ENCODE measurements around the gene TMPRSS7.

The TMPRSS7 gene

DNA sequence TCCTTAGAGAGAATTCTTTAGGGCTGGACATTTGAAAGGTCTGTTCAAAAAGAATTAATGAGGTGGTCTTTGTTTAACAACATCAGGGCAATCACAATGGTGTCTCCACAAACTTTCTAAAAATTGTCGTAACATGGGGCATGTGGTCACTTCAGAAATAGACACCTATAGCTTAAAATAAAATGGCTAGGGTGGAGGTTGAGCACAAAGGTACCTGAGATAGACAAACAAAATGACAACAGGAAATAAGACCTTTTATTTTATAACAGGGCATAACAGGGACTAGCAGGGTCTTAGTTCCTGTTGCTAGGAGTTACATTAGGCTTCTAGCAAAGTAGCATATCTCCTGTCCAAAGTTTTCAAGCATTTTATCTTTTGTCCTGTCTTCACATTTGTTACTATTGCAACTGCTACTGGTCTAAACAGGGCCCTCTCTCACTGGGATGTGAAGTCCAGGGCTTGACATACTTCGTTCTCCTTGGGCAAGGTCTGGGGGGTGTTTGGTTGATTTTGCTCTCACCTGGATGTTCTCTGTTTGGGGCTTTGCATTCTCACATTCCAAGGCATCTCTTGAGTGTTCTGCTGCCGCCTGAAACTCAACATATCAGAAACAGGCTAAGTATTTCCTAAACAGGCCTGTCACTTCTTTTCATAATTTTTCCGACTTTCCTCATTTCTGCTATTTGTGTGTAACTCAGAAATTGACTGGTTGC, 95.5 kb downstream of the TMPRSS7 start:
- DNase-seq, result no peak

GRCh38 chr3:112130638-112130993, 96.1 kb downstream of the TMPRSS7 start:
- no peak for DNase-seq

All from activated naive CD4-positive, alpha-beta T cell treated with anti-CD3 and anti-CD28 coated beads, Interleukin-2, amount 50 U/mL, for 16 hours (primary cell).